Left ventricle myocardium inferior (tissue), 1 donor: ENCODE measurements around the gene BPGM. TPM values are rescaled to one million over a fixed set of nuclear protein-coding genes. Genes with fewer than 3 reads are reported as not detected.
A peak's percentile ranks its signal among the peaks of the same experiment; 100 is the strongest.
"Not testable (repeated sequence)": the region's sequence is repeated elsewhere in the genome, so short reads cannot be mapped to it uniquely, and the experiment has no call there.

ENCODE experiments used
- DNase-seq: peaks from one replicate; pipeline ENCODE4 v3.0.0-alpha.2; 2020
- H3K27ac ChIP-seq: fragments of 200-600 bp; replicated peaks from 2 replicates; pipeline ENCODE4 v1.8.0; 2021
- H3K27me3 ChIP-seq: fragments of 200-600 bp; 2 replicates; pipeline ENCODE4 v1.8.0; 2021; ENCODE audit warnings: low read depth
- H3K36me3 ChIP-seq: fragments of 200-600 bp; 2 replicates; pipeline ENCODE4 v1.8.0; 2021
- H3K4me1 ChIP-seq: fragments of 200-600 bp; 2 replicates; pipeline ENCODE4 v1.8.0; 2021
- H3K4me3 ChIP-seq: fragments of 200-600 bp; 2 replicates; pipeline ENCODE4 v1.8.0; 2021; ENCODE audit warnings: mild to moderate bottlenecking, moderate library complexity
- H3K9me3 ChIP-seq: fragments of 200-600 bp; replicated peaks from 2 replicates; pipeline ENCODE4 v1.8.0; 2021
- CTCF ChIP-seq: fragments of 200-600 bp; IDR thresholded peaks from 2 replicates; pipeline ENCODE4 v1.8.0; 2021; ENCODE audit warnings: antibody characterized with exemption, mild to moderate bottlenecking, borderline replicate concordance
- intact Hi-C: fragments of 100-400 bp; cut with micrococcal nuclease; formaldehyde crosslinking; loops from one replicate; pipeline ENCODE4 v1.11.0; 2022
- total RNA-seq: library from RNA; stranded (reverse); fragmentation: NEBNext Ultra II Directional; extraction: Animal tissue kit (Norgen Biotek cat#: 25700); gene quantifications from one replicate; pipeline ENCODE4 v1.2.1, GENCODE V29; 2021
- donor health status: DM: no; HTN: yes; CAD: no; lungs with severe emphysema.

BPGM gene
- total RNA-seq, 1 donor from 2014 or later: 13.9 TPM

- TF ChIP-seq CTCF: no peak
- DNase-seq: no peak
- peaks cover 8% of the 10 kb centered on the region for H3K9me3 ChIP-seq
- no peak overlapping the region for H3K4me3 ChIP-seq
- H3K4me1 ChIP-seq: no peaks in the 10 kb centered on the region
- peaks cover 25% of the 10 kb centered on the region for H3K36me3 ChIP-seq
- H3K27ac ChIP-seq: no peak overlapping the region
- intact Hi-C loops: no loop called here
- H3K27me3 ChIP-seq: no peaks in the 10 kb centered on the region
Observed at GRCh38 chr7:134678115-134678514, 31.5 kb downstream of the BPGM start.

- peaks cover 24% of the 10 kb centered on the region for H3K36me3 ChIP-seq
- no peak for DNase-seq
- no peak overlapping the region for H3K27ac ChIP-seq
- no peak overlapping the region for H3K4me3 ChIP-seq
- no peaks in the 10 kb centered on the region for H3K4me1 ChIP-seq
- intact Hi-C loops: no loop called here
- H3K9me3 ChIP-seq: peaks cover 8% of the 10 kb centered on the region
- no peak for TF ChIP-seq CTCF
- H3K27me3 ChIP-seq: no peaks in the 10 kb centered on the region
Observed at GRCh38 chr7:134679006-134679405, 32.4 kb downstream of the BPGM start.

- Histone ChIP-seq H3K36me3 (peaks cover 12% of the 10 kb centered on the region), H3K27ac (no peak overlapping the region), H3K27me3 (no peaks in the 10 kb centered on the region), H3K4me3 (no peak overlapping the region), H3K4me1 (no peaks in the 10 kb centered on the region), H3K9me3 (no peaks in the 10 kb centered on the region)
- TF ChIP-seq CTCF: no peak
- intact Hi-C loops: no loop called here
- no peak for DNase-seq
Observed at GRCh38 chr7:134684165-134684564, 37.5 kb downstream of the BPGM start.

GRCh38 chr7:134685250-134685649, 38.6 kb downstream of the BPGM start:
- TF ChIP-seq CTCF: no peak
- intact Hi-C loops: loop anchor here (5.0 kb wide), 1 partner anchor 262 kb away; no protein-coding TSS in a partner anchor
- Histone ChIP-seq H3K36me3 (peaks cover 2% of the 10 kb centered on the region), H3K4me1 (peaks cover 2% of the 10 kb centered on the region), H3K27ac (no peak overlapping the region), H3K27me3 (no peaks in the 10 kb centered on the region), H3K9me3 (no peaks in the 10 kb centered on the region), H3K4me3 (no peak overlapping the region)
- no peak for DNase-seq

GRCh38 chr7:134686786-134687185, 40.1 kb downstream of the BPGM start:
- H3K36me3 ChIP-seq: no peaks in the 10 kb centered on the region
- H3K27ac ChIP-seq: no peak overlapping the region
- intact Hi-C loops: loop anchor here (5.0 kb wide), 1 partner anchor 261 kb away; no protein-coding TSS in a partner anchor
- no peak for DNase-seq
- no peak overlapping the region for H3K4me3 ChIP-seq
- peak; percentile 53 for TF ChIP-seq CTCF
- H3K4me1 ChIP-seq: peaks cover 8% of the 10 kb centered on the region
- no peaks in the 10 kb centered on the region for H3K9me3 ChIP-seq
- no peaks in the 10 kb centered on the region for H3K27me3 ChIP-seq

- Histone ChIP-seq H3K27ac (peak overlapping the region; percentile 56), H3K4me3 (peak overlapping the region; percentile 50), H3K4me1 (peaks cover 13% of the 10 kb centered on the region)
- not testable (repeated sequence) for DNase-seq, H3K36me3 ChIP-seq, H3K9me3 ChIP-seq, H3K27me3 ChIP-seq
- intact Hi-C loops: loop anchor here (5.0 kb wide), 1 partner anchor 258 kb away; no protein-coding TSS in a partner anchor
Observed at GRCh38 chr7:134689550-134689949, 42.9 kb downstream of the BPGM start.
